ENCODE data around the gene ENTPD6. TPM values are rescaled to one million over a fixed set of nuclear protein-coding genes. Genes with fewer than 3 reads are reported as not detected.

The ENTPD6 gene
- total RNA-seq, 2 experiments from 2014 or later: 45.3 to 49.6 TPM

DNA sequence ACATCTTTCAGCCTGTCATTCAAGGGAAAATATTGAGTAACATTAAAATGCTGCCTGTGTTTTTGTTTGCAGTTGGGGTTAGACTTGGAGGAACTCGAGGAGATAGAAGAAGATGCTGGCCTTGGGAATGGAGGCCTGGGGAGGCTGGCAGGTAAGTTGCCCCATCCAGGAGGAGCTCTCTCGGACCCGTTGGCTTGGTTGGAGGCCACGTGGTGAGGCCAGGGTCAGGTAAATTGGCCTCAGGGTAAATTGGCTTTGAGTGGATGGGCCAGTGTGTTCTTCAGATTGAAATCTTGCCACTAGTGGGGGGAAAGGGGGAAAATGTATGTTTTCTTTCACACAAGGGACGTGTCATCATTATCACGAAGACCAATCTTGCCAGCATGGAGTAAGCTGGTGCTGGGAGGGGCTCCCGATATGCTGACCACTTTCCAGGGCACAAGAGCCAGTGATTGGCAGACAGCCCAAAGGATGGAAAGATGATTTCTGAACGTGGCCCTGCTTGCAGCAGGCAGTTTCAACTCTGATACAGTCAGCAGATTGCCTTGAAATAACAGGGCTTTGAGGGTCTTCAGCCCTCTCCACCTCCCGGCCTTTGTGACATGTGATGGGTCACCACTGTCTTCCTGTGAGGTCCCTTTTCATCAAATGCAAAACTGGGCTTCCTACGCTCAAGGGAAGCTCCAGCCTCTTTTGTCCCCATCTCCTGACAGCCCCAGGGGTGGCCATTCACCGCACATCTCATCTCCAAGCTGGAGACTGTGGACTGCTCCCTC is 73.7 kb downstream of the ENTPD6 start:
- POLR2A ChIA-PET: no interaction called here
- CTCF ChIA-PET: no interaction called here

DNA sequence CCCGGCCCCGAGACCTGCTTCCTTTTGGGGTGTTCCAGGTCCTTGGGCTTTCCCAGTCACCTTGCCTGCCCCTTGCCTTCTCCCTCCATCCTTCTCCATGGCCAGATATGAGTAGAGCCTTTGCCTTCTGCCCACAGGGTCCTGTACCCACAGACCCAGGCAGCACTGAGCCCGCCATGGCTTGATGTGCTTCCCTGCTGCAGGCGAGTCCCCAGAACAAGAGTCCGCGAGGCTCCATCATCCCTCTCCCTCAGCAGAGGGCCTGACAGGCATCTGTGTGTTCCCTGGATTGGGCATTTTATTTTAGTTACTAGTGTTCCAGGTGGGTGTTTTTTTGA is 74.3 kb downstream of the ENTPD6 start:
- CTCF ChIA-PET: interaction anchor here (0.6 kb wide), 1 partner anchor 170 kb away, joined by 4 read pairs; no protein-coding TSS in a partner anchor
- POLR2A ChIA-PET: no interaction called here

DNA sequence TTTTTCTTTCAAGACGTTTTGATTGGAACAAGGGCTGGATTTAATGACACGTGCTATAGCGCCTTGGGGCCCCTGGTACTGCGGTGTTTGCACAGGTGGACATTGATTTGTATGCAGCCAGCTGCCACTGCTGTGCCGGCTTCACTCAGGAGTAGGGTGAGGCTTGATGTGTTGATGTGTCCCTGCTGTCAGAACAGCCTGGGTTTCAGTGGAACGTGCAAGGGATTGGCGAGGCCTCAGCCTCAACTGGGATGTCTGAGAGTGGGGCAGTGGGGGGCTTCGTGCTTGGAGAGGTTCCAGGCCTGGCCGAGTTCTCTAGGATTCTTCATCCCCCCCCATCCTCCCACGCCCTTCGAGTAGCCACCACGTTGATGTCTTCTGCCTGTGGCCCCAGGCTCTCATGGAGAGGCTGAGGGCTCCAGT is 75.3 kb downstream of the ENTPD6 start:
- ChIA-PET CTCF (no interaction called here), POLR2A (no interaction called here)

DNA sequence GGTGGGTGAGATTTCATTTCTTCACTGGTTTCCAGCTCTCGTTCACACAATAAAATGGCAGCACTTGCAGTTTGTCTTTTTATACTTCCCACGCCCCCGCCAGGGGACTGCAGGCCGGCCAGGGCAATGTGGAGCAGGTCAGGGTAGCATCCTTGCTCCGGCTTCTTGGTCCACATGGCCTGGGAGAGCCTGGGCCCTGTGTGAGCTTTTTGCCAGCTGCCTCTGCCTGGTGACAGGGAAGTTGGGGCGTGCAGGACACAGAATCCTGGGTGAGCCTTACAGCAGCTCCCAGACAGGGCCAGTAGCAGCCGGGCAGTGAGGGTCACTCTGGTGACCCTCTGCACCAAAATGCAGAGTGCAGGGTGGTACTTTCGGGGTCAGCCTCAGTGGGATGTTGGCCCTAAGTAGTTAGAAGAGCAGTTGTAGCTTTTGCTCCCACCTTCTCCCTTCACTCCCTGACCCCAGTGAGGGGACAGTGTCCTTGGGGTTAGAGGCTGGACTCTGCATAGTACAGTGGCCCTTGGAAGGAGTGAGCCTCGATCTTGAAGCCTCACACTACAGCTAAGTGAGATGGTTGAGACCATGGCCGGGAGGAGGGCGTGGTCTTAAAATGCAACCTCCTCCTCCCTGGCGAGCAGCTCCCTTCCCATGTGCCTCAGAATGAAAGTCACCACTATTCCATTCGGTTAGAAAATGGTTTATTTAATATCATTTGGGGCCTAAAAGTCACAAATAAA is 76.1 kb downstream of the ENTPD6 start:
- POLR2A ChIA-PET: no interaction called here
- CTCF ChIA-PET: interaction anchor here (1.1 kb wide), 1 partner anchor 13 kb away, joined by 4 read pairs; no protein-coding TSS in a partner anchor

DNA sequence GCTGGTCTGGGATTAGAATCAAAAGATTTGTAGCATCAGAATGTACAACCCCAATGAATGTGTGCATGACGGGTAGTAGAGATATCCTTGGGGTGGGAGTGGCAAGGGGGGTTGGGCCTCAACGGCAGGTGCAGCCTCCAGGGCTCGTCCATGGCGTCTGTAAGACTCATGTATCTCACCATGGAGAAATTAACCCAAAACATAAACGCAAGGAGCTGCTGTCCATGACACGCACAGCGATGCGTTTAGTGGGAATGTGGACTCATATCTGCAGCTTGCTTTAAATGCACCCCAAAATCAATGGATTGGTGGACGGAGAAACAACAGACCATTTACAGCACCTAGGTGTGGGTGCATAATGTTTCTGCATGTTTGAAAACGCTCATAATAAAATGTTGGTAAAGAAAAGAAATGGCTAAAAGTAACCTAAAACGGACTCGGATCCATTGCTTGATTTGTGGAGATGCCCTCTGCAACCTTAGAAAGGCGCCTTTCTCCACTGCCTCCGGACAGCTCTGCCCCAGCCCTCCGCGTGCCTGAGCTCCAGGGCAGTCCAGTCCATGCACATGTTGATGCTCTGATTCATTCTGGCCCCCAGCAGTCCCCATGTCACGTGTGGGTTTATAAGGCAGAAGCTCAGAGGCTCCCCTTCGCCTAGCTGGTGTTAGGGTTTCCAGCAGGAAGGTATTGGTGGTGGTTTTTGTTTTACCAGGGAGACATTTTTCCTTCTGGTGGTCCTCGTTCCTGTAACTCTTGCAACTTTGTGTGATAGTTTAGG is 76.9 kb downstream of the ENTPD6 start:
- POLR2A ChIA-PET: no interaction called here
- CTCF ChIA-PET: interaction anchor here (1.1 kb wide), 1 partner anchor 14 kb away, joined by 4 read pairs; no protein-coding TSS in a partner anchor

DNA sequence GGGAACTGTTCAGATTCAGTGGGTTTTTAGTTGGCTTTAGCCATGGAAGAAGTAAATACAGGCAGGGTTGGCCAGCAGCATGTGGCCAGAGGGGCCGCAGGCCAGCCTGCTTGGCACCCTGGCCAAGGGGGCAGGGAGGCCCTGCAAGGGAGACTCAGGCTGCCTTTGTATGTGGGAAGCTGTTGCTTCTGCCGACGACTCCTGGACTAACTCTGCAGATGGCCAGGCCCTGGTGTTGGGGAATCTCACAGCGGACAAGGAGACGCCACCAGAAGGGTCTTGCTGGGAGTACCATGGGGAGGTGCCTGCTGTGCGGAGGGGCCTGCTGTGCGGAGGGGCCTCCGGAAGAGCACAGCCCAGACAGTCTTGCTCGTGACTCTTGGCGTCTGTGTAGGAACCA is 77.5 kb downstream of the ENTPD6 start:
- ChIA-PET POLR2A (no interaction called here), CTCF (interaction anchor here (1.0 to 1.1 kb wide), 2 partner anchors 15 to 17 kb away, joined by 3 to 4 read pairs; no protein-coding TSS in a partner anchor)

DNA sequence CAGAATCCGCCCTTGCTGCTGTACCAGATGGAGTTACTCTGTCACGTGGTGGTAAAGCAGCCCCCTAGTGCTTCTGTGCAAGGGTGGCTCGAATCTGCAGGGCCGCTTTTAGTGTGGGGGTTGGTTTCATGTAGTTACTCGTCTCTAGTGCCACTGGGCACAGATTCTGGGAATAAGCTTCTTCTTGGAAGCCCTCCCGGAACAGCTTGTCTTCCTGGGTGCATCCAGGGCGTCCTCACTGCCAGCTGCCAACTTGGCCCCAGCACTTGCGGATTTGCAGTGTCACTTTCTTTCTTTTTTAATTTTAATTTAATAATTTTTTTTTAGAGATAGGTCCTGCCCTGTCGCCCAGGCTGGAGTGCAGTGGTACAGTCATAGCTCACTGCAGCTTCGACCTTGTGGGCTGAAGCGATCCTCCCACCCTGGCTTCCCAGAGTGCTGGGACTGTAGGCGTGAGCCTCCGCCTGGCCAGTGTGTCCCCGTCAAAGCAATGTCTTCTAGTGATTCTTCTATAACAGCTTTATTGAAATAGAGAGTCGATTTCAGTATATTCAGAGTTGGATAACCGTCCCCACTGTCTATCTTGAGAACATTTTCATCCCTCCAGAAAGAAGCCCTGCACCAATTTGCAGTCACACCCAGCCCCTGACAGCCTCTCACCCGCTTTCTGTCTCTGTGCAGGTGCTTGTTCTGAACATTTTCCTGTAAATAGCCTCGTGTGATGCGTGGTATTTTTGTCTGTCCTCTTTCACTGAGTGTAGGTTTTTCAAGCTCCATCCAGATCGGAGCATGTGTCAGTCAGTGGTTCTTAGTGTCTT is 78.2 kb downstream of the ENTPD6 start:
- ChIA-PET POLR2A (no interaction called here), CTCF (interaction anchor here (0.6 to 1.0 kb wide), 2 partner anchors 16 to 313 kb away, joined by 3 read pairs; no protein-coding TSS in a partner anchor)

DNA sequence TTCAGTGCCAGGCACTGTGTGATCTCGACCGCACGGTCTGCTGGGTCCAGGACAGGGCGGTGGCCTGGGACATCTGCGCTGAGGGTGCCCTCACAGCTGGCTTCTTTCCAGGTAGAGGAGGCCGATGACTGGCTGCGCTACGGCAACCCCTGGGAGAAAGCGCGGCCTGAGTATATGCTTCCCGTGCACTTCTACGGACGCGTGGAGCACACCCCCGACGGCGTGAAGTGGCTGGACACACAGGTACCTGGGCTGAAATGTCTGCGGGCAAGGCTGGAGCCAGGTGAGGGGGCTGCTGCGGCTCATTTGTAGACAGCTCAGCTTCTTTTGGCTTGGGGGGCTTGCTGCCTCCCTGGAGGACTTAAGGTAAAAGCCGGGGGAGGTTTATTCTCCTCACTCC is 79.0 kb downstream of the ENTPD6 start:
- CTCF ChIA-PET: no interaction called here

DNA sequence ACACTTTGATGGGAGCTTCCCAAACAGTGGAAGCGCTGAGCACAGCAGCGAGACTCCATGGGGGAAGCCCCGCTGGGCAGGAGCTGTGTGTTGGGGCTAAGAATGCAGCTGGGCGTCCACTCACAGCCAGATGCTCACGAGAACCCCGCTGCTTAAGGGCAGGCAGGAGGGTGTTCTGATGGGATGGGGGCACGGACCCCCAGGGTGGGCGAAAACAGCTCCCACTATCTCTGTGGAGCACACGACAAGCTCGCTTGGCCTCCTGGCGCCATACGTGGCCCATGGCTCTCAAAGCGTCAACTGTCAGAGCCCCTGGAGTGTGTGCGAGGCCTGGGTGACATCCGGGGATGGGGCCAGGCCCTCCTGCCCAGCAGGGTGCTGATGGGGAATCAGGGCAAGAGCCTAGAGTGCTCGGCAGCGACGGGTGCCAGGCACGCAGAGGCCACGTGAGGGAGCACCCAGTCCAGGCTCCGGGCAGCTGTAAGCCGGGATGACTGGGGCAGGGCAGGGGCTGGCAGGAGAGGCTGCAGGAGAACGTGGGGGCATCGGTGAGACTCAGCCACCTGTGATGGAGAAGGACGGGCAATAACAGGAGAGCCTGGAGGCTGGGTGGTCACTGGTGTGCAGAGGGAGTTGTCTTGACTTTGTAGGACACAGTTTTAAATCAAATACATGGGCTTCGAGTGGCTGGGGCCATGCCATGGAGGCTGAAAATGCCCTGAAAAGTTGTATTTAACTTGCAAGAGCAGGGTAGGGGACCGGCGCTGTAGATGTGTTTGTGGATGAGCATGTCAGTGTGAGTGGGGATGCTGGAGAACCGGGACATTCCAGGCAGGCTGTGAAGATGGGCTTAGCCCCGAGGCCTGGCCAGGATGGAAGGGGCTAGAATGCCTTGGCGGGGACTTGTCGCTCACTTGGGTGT is 79.6 kb downstream of the ENTPD6 start:
- ChIA-PET POLR2A (interaction anchor here (0.6 to 0.7 kb wide), 2 partner anchors 132 to 319 kb away, joined by 3 read pairs; partner anchors contain the start of gene GINS1), CTCF (no interaction called here)

More for the DNA sequence above, 79.0 kb downstream of the ENTPD6 start:
- POLR2A ChIA-PET: interaction anchor here (0.6 kb wide), 1 partner anchor 133 kb away, joined by 3 read pairs; the partner anchor contains the start of gene GINS1

DNA sequence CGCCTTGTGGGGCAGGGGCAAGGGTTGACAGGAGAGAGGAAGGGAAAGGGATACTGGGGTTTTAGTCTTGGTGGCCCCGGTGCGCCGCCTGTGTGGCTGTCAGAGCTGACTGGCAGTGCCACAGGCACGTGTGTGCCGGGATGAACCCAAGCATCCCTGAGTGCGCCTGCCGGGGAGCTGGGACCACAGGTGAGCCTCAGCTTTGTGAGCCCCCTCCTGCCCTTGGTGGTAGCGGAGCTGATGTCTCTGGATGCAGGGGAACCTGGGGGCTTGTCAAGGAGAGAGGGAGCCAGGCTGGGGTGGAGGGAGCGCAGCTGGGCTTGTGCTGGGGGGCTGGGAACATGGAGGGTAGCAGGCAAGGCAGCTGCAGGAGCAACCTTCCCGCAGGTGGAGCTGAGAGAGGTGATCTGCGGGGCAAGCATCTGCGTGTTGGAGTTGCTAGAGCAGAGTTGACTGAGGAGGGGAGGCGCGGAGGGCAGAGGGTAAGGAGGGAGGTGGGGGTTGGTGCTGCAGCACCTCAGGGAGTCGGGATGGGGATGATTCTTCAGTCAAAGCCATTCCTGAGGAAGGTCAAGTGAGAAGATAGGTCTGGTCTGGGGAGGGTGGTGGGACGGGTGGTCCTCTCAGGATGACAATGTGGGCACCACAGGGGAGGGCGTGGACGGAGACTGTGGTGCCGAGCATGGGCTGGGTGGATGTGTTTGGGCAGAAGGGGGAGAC is 80.5 kb downstream of the ENTPD6 start:
- ChIA-PET CTCF (no interaction called here), POLR2A (interaction anchor here (0.7 kb wide), 1 partner anchor 320 kb away, joined by 3 read pairs; no protein-coding TSS in a partner anchor)

Other genes with a start within 250 kb of the ENTPD6 start
- gene CST7, start 246.4 kb upstream of the ENTPD6 start, total RNA-seq: 100 to 1,000 TPM; 163 to 170 TPM
- 10 to 100 TPM; 73.5 to 75.8 TPM for gene APMAP, start 203.0 kb upstream of the ENTPD6 start, total RNA-seq
- 10 to 100 TPM; 22.9 to 23.9 TPM for gene ACSS1, start 137.6 kb upstream of the ENTPD6 start, total RNA-seq
- gene VSX1, start 113.6 kb upstream of the ENTPD6 start, total RNA-seq: not detected
- gene PYGB, start 52.4 kb downstream of the ENTPD6 start, total RNA-seq: 10 to 100 TPM; 37.2 to 39.8 TPM
- gene ABHD12, start 195.1 kb downstream of the ENTPD6 start, total RNA-seq: 10 to 100 TPM; 24.7 to 24.8 TPM
- gene GINS1, start 212.0 kb downstream of the ENTPD6 start, total RNA-seq: 10 to 100 TPM; 32.9 to 35.2 TPM

All from activated CD8-positive, alpha-beta memory T cell treated with anti-CD3 and anti-CD28 coated beads for 36 hours (primary cell).